ENCODE results near the gene IKZF4.

The IKZF4 gene

GRCh38 chr12:56086608-56087007, 65.8 kb downstream of the IKZF4 start:
- no peak for DNase-seq

DNA sequence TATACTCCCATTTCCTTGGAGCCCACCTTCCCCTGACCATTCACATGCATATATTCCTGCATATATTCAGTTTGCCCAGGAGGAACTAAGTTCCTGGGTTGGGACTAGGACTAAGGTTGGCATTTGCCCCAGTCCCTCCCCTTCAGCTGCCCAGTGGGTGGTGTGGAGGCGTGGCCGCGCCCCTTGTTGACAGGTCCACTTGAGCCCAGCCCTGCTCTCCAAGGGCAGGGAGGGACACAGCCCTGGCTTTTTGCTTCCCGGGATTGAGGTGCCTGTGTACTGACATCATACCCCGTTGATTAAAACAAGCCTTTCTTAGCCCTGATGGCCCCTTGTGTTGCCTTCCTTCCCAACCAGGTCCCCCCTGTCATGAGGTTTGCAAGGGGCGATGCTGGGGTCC, 66.4 kb downstream of the IKZF4 start:
- no peak for DNase-seq

All from activated effector memory CD4-positive, alpha-beta T cell treated with anti-CD3 and anti-CD28 coated beads, Interleukin-2, amount 50 U/mL, for 16 hours (primary cell).